K562 (cell line): ENCODE results near the gene BCAR3. TPM values are rescaled to one million over a fixed set of nuclear protein-coding genes. Genes with fewer than 3 reads are reported as not detected.

Source experiments
- ATAC-seq: fragments of 200-7000 bp; cut with Tn5 transposase; 3 replicates; pipeline ENCODE4 v1.9.1; 2020; ENCODE audit warnings: moderate library complexity
- BruUV-seq: library from RNA; stranded (reverse); fragments of 400-500 nt; replicated peaks from 2 replicates; lab custom pipeline; 2021; lab: Mats Ljungman, UMichigan
- CTCF ChIA-PET: fragments of 300-600 bp; formaldehyde crosslinking; extraction: SDS; loops from one replicate; lab custom pipeline; 2021; ENCODE audit warnings: low intra/inter-chr PET ratio; lab: Yijun Ruan, JAX
- POLR2A ChIA-PET: fragments of 300-600, 350-650 bp; sonication (Branson Sonifier 250); formaldehyde crosslinking; extraction: SDS; loops from one replicate; lab custom pipeline; 2021; ENCODE audit warnings: antibody characterized with exemption, inconsistent platforms; lab: Yijun Ruan, JAX
- DNase-seq, 4 experiments: peaks; one replicate each; pipeline versions ENCODE4 v3.0.0 to v3.0.0-alpha.2; 2011 to 2018; ENCODE audit warnings: low spot score in 3 of 4, mixed read lengths in 3 of 4; ENCODE audit errors: extremely low read depth in 1 of 4
- FAIRE-seq: peaks from 2 replicates; lab custom pipeline; 2011; peaks lifted over from hg19 to GRCh38; lab: Jason Lieb, UNC
- H2AFZ ChIP-seq: 2 replicates; pipeline ENCODE4 v1.6.0; 2011; ENCODE audit warnings: low read depth, low read length, control low read depth, inconsistent platforms
- H3K27ac ChIP-seq: fragments of 200-600 bp; 3 replicates; pipeline ENCODE4 v1.8.0; 2011; ENCODE audit warnings: low read depth, mild to moderate bottlenecking, control low read depth, inconsistent platforms, low read length, moderate library complexity, mixed read lengths; ENCODE audit errors: extremely low read depth
- H3K27me3 ChIP-seq, 2 experiments: fragments of 300-600 bp in 1 of 2; 2 replicates in 1 of 2; 3 replicates in 1 of 2; pipeline versions ENCODE4 v1.6.0 to v1.8.0; 2011; ENCODE audit warnings: inconsistent platforms in 2 of 2, low read length in 2 of 2, mild to moderate bottlenecking in 1 of 2, mixed read lengths in 1 of 2, moderate library complexity in 1 of 2; ENCODE audit not compliant: control insufficient read depth in 2 of 2, insufficient read depth in 2 of 2
- H3K36me3 ChIP-seq: fragments of 300-600 bp; 3 replicates; pipeline ENCODE4 v1.8.0; 2011; ENCODE audit warnings: mild to moderate bottlenecking, low read length, inconsistent platforms; ENCODE audit not compliant: control insufficient read depth, insufficient read depth
- H3K4me1 ChIP-seq, 2 experiments: fragments of 200-600 bp in 1 of 2; replicated peaks in 1 of 2; 2 replicates in 1 of 2; 3 replicates in 1 of 2; pipeline versions ENCODE4 v1.5.1 to v1.8.0; 2011; ENCODE audit warnings: inconsistent platforms in 2 of 2, low read length in 2 of 2, mild to moderate bottlenecking in 1 of 2, mixed read lengths in 1 of 2, moderate library complexity in 1 of 2; ENCODE audit not compliant: control insufficient read depth in 2 of 2, insufficient read depth in 2 of 2
- H3K4me2 ChIP-seq: 2 replicates; pipeline ENCODE4 v1.6.1; 2011; ENCODE audit warnings: low read length, control low read depth, inconsistent platforms, mixed read lengths; ENCODE audit not compliant: insufficient read depth
- H3K4me3 ChIP-seq: fragments of 200-600 bp; sonication (generic), shearing (Covaris generic); 2 replicates; pipeline ENCODE4 v1.5.1; 2016; ENCODE audit warnings: control low read depth, inconsistent platforms
- H3K79me2 ChIP-seq: fragments of 200-600 bp; 3 replicates; pipeline ENCODE4 v1.8.0; 2011; ENCODE audit warnings: low read length, inconsistent platforms; ENCODE audit not compliant: control insufficient read depth, insufficient read depth
- H3K9ac ChIP-seq, 2 experiments: 2 replicates each; pipeline versions ENCODE4 v1.6.0 to v1.6.1; 2011; ENCODE audit warnings: low read depth in 2 of 2, low read length in 2 of 2, control low read depth in 1 of 2, inconsistent platforms in 1 of 2, mild to moderate bottlenecking in 1 of 2, mixed read lengths in 1 of 2; ENCODE audit not compliant: insufficient read depth in 1 of 2
- H3K9me1 ChIP-seq: one replicate; pipeline ENCODE4 v1.6.0; 2011; ENCODE audit warnings: inconsistent platforms, mild to moderate bottlenecking, low read length, moderate library complexity; ENCODE audit not compliant: control insufficient read depth, insufficient read depth
- H3K9me3 ChIP-seq: replicated peaks from 2 replicates; pipeline ENCODE4 v1.5.1; 2011; ENCODE audit warnings: low read depth, low read length, inconsistent platforms; ENCODE audit not compliant: control insufficient read depth, insufficient read depth
- H4K20me1 ChIP-seq: replicated peaks from 2 replicates; pipeline ENCODE4 v1.6.1; 2011; ENCODE audit warnings: low read length, inconsistent platforms, mixed read lengths; ENCODE audit not compliant: control insufficient read depth, insufficient read depth
- HDAC8 ChIP-seq: fragments of 450-650 bp; IDR thresholded peaks from 2 replicates; pipeline ENCODE4 v1.6.1; 2016; ENCODE audit warnings: mild to moderate bottlenecking, missing genetic modification characterization, moderate library complexity, missing compliant biosample characterization
- KLF6 ChIP-seq: fragments of 250-450 bp; sonication (Bioruptor Pico); IDR thresholded peaks from 2 replicates; pipeline ENCODE4 v1.4.0; 2020; ENCODE audit warnings: mild to moderate bottlenecking, moderate library complexity, borderline replicate concordance
- NFE2L1 ChIP-seq: fragments of 450-650 bp; IDR thresholded peaks from 2 replicates; pipeline ENCODE4 v1.6.1; 2016; ENCODE audit warnings: missing genetic modification characterization, low read depth, mild to moderate bottlenecking, missing compliant biosample characterization, moderate library complexity, borderline replicate concordance
- PURB ChIP-seq: sonication (generic); formaldehyde crosslinking; IDR thresholded peaks from 2 replicates; pipeline ENCODE4 v1.9.0; 2021; ENCODE audit warnings: low read depth, mild to moderate bottlenecking, missing genetic modification reagents
- RERE ChIP-seq: sonication (generic); formaldehyde crosslinking; IDR thresholded peaks from 2 replicates; pipeline ENCODE4 v1.8.0; 2023; ENCODE audit warnings: missing genetic modification reagents, mild to moderate bottlenecking, borderline replicate concordance
- SIN3B ChIP-seq: fragments of 450-650 bp; IDR thresholded peaks from 2 replicates; pipeline ENCODE4 v1.6.1; 2017; ENCODE audit warnings: low read depth, mild to moderate bottlenecking, moderate library complexity
- TEAD2 ChIP-seq: fragments of 450-650 bp; IDR thresholded peaks from 2 replicates; pipeline ENCODE4 v1.6.1; 2016; ENCODE audit warnings: missing genetic modification characterization, control low read depth, missing compliant biosample characterization
- TGIF2 ChIP-seq: sonication (generic); formaldehyde crosslinking; IDR thresholded peaks from 2 replicates; pipeline ENCODE4 v1.8.1; 2022; ENCODE audit warnings: mild to moderate bottlenecking, missing genetic modification reagents, moderate library complexity
- ZNF217 ChIP-seq: sonication (generic); formaldehyde crosslinking; IDR thresholded peaks from 2 replicates; pipeline ENCODE4 v1.8.0; 2022; ENCODE audit warnings: mild to moderate bottlenecking, missing genetic modification reagents
- ZNF436 ChIP-seq: fragments of 250-450, 450-650 bp; sonication (Bioruptor Pico); formaldehyde crosslinking; IDR thresholded peaks from 2 replicates; pipeline ENCODE4 v1.7.0; 2020; ENCODE audit warnings: mild to moderate bottlenecking
- WGBS: fragments of 100-300 bp; shearing (Covaris generic); methylation state at CpG from one replicate; pipeline ENCODE4 v1.1.6; 2016; ENCODE audit warnings: low coverage, mixed read lengths; ENCODE audit not compliant: insufficient coverage; ENCODE audit errors: missing lambda C conversion rate; 5-methylcytosine and 5-hydroxymethylcytosine counted together
- in situ Hi-C: fragments of 300-500 bp; cut with MboI; formaldehyde crosslinking; loops from 4 replicates; pipeline ENCODE4 v1.15.0; 2018; ENCODE audit warnings: inconsistent platforms, mixed read lengths
- intact Hi-C: fragments of 100-400 bp; cut with micrococcal nuclease; formaldehyde crosslinking; loops from 2 replicates; pipeline ENCODE4 v1.14.2; 2022
- polyA plus RNA-seq, 8 experiments: library from polyadenylated mRNA; depleted of rRNA in 4 of 8; stranded (reverse) in 5 of 8; unstranded in 3 of 8; fragments of >200 nt; fragmentation: Nextera tagmentation in 2 of 8; fragmentation: Illumina TruSeq in 1 of 8; extraction: Ambion mirVana in 2 of 8; extraction: Trizol in 1 of 8; gene quantifications; 2 replicates each; pipeline versions ENCODE4 v1.2.1 to v1.2.3, GENCODE V29; 2011 to 2014; ENCODE audit warnings: inconsistent platforms in 1 of 8, missing spikeins in 1 of 8
- total RNA-seq, 7 experiments: library from RNA; depleted of rRNA in 6 of 7; stranded (reverse); fragments of >200 nt in 6 of 7; fragmentation: Illumina TruSeq in 2 of 7; extraction: Trizol in 2 of 7; gene quantifications; 2 replicates each; pipeline versions ENCODE4 v1.2.1 to v1.2.3, GENCODE V29; 2011 to 2021; ENCODE audit warnings: low replicate concordance in 1 of 7

Gene BCAR3
- total and polyA plus RNA-seq, 9 of the 15 experiments (the other 6 are each of a cell fraction or from before 2014, with no cell fraction given): 1.8 to 6.3 (median 3.8) TPM

DNA sequence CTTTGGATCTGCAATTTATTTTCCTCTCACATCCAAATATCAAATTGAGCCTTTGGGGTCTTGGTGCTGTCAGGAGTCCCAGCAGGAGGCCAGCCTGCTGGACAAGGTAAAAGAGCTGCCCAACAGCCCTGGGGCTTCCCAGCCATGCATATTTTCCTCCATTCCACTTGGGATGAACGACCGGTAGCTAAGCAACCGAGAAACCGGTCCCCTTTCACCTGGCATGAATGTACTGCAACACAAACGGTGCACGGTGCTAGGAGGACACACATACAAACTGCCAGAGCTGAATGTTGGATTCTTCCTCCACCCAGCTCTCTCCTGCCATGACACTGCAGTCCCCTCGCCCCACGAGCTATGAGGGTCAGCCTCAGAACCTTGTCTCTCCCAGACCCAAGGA is 42.7 kb downstream of the BCAR3 start:
- Histone ChIP-seq H3K4me3 (no peak overlapping the region), H3K9me1 (no peaks in the 10 kb centered on the region), H3K9me3 (no peaks in the 10 kb centered on the region), H3K9ac (no peak overlapping the region), H3K27ac (no peak overlapping the region), H3K27me3 (peaks cover 5 to 23% of the 10 kb centered on the region in 2 experiments; a peak in 4 of 5 replicates), H3K4me2 (no peak overlapping the region), H3K4me1 (no peaks in the 10 kb centered on the region), H3K79me2 (no peaks in the 10 kb centered on the region), H3K36me3 (no peaks in the 10 kb centered on the region), H2AFZ (no peak overlapping the region), H4K20me1 (no peaks in the 10 kb centered on the region)
- WGBS: 5% methylated on average over 8 of the region's 8 CpGs
- ChIA-PET POLR2A (interaction anchor here (0.6 kb wide), 1 partner anchor 230 kb away, joined by 4 read pairs; no protein-coding TSS in a partner anchor), CTCF (no interaction called here)
- DNase-seq (no peak), ATAC-seq (no peak), FAIRE-seq (no peak)
- TF ChIP-seq KLF6 (CRISPR knock-in tag): no peak
- TF ChIP-seq ZNF436: no peak
- no TSS peak for BruUV-seq
- intact Hi-C loops: no loop called here
- in situ Hi-C loops: loop anchor here (10.0 kb wide), 1 partner anchor 96 kb away; no protein-coding TSS in a partner anchor

DNA sequence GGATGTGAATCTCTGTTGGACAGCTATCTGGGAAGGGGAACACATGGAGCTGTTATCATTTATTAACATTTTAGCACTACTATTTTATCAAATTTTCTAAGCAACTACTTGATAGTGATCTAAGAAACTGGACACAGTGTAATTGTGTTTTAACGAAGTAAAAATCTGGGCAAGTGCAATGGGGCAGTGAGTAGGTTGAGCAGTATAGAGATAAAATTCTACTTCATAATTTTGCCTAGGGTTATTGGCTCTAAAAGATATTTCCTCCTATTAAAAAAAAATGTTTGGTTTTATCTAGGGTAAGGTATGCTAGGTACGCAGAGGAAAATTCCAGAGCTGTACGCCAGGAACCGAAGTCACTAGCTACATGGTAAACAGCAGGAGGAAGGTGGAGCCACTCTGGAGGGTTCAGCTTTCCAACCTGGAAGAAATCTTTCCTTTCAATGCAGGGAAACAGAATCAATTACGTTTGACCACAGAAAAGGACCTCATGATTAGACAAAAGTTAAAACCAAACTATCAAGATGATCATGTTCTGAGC is 43.3 kb downstream of the BCAR3 start:
- intact Hi-C loops (no loop called here), in situ Hi-C loops (loop anchor here (10.0 kb wide), 1 partner anchor 96 kb away; no protein-coding TSS in a partner anchor)
- Histone ChIP-seq H3K9ac (no peak overlapping the region), H4K20me1 (no peaks in the 10 kb centered on the region), H3K9me1 (no peaks in the 10 kb centered on the region), H2AFZ (no peak overlapping the region), H3K4me2 (no peak overlapping the region), H3K79me2 (no peaks in the 10 kb centered on the region), H3K27me3 (peaks cover 5 to 23% of the 10 kb centered on the region in 2 experiments; a peak in 4 of 5 replicates), H3K9me3 (no peaks in the 10 kb centered on the region), H3K27ac (no peak overlapping the region), H3K36me3 (no peaks in the 10 kb centered on the region), H3K4me3 (no peak overlapping the region), H3K4me1 (no peaks in the 10 kb centered on the region)
- POLR2A ChIA-PET: interaction anchor here (0.6 kb wide), 1 partner anchor 231 kb away, joined by 4 read pairs; no protein-coding TSS in a partner anchor
- CTCF ChIA-PET: no interaction called here
- DNase-seq (no peak), ATAC-seq (no peak), FAIRE-seq (no peak)
- no TSS peak for BruUV-seq
- WGBS: 37% methylated on average over 5 of the region's 5 CpGs
- TF ChIP-seq ZNF217 (CRISPR knock-in tag) (no peak), PURB (CRISPR knock-in tag) (no peak), HDAC8 (no peak), RERE (CRISPR knock-in tag) (no peak), NFE2L1 (tag) (no peak), TGIF2 (CRISPR knock-in tag) (no peak), TEAD2 (no peak), SIN3B (no peak)
